GM20431 (cell line): ENCODE measurements around the gene PTPRF.

Source experiments
- in situ Hi-C: fragments of 300-500 bp; cut with MseI, MboI; formaldehyde crosslinking; loops from one replicate; pipeline ENCODE4 v1.15.0; 2020; ENCODE audit warnings: low sequenced_read_pairs; ENCODE audit not compliant: unreplicated experiment

The PTPRF gene

DNA sequence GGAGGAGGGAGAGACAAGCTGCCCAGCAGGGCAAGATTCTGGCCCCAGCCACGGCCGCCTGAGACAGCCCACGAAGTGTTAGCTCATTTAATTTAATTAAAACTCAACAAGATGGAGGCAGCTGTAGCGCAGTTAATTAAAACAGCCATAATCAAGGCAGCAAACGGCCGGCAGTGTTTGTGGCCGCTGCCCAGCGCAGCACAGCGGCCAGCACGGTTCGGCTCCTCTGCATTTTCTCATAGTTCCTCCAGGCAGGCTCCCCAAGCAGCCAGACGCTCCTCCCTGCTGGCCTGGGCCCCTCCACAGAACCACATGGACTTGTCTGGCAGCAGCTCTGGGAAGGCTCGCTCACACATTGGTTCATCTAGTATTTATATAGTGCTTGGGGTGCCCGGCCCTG is 40.0 kb downstream of the PTPRF start:
- in situ Hi-C loops, result no loop called here

DNA sequence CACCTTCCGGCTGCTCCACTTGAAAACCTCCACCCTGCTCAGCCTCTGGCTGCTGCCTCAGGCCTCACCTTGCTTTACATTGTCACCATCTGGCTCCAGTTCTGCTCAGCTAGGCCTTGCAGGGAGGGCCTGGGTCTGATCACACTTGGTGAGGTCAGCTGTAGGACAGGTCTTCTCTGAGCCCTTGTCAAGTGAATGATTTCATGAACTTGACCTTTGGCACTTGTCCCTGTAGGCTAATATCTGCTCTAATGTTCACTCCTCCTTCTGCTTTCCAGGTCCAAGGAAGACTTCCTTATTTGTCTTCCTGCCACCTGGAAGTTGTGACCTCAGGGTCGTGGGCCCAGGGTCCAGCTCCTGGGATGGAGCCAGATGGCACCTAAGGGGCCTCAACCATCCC is 41.4 kb downstream of the PTPRF start:
- in situ Hi-C loops, result no loop called here

DNA sequence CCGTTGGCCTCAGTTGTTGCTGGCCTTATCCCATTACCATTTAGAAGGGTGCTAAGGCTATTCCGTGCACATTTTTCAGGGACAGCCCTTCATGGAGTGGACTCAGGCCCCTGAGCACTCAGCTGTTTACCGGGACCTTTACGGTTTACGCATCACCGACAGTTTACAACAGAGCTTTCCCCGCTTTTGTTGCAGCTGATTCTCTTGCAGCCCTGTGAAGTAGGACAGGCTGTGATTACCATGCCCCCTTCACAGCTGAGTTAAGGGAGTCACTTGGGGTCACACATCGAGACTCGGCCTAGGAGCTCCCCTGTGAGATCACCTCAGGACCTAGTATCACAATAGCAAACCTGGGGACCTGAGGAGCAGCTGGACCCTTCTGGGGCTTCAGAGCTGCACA is 41.9 kb downstream of the PTPRF start:
- in situ Hi-C loops, result no loop called here

DNA sequence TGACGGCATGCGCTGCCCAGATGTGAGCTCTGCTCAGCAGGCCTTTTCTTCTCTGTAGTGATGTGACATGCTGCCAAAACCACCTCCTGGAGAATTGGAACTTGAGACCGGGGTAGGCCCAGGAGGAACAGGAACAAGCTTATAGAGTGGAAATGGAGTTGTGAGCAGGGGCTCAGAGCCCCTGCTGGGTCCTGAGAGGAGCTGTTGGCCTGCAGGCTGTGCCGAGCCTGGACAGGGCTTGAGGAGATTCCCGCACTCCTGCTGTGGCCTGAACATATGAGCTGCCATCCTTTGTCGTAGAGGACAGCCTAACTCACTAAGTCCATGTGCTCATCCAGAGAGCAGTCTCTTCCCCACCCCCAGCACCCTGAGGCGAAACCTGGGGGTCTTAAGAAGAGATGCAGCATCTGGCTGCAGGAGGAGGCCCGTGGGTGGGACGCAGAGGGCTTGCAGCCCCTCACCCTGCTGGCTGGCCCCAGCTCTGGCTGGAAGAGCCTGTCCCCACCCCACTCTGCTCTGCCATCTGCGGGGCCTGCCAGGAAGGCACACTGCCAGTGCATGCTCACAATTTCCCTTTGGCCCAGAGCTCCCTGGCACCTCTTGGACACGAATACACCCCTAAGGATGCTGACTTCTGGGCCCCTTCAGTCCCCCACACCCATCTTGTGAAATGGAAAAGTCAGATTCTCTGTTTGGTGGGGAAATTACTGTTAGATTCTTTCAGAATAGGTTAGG is 42.5 kb downstream of the PTPRF start:
- in situ Hi-C loops, result no loop called here

- in situ Hi-C loops, result no loop called here
These were observed 45.8 kb downstream of the PTPRF start for GRCh38 chr1:43576521-43576920.

- in situ Hi-C loops, result no loop called here
These were observed 47.2 kb downstream of the PTPRF start for GRCh38 chr1:43577655-43578542.

DNA sequence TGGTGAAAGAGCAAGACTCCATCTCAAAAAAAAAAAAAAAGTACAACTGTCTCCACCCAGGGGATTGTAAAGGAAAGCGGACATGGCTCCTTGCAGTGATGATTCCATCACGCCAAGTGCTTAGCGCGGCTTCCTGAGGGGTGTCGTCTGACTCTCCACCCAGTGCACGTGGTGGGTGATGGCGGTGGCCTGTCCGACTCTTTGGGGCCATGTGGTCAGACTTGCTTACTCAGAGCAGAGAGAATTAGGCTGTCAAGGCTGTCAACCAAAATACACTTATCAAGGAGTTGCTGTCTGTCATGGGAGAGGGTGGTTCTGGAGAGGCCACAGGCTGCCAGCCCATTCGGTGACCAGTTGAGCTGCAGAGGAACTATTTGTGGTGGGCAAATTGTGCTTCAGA is 49.4 kb downstream of the PTPRF start:
- in situ Hi-C loops, result no loop called here

- in situ Hi-C loops, result no loop called here
These were observed 51.5 kb downstream of the PTPRF start for GRCh38 chr1:43582162-43582566.

DNA sequence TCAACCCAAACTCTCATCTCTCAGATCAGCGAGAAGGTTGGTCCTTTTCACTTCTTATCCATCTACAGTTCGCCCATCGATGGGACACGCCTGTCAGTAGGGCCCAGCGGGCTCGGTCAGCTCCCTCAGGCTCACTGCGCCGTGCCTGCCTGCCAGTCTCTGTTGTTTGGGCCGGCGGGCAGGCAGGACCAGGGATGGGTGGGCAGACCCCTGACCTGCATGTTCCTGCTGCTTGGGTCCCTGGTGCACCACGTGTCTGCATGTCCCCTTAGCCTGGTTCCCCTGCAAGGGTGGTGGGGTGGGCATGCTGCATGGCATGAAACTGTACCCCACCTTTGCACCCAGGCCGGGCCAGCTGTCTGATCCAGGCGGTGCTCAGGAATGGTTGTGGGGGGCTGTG is 52.4 kb downstream of the PTPRF start:
- in situ Hi-C loops, result no loop called here

DNA sequence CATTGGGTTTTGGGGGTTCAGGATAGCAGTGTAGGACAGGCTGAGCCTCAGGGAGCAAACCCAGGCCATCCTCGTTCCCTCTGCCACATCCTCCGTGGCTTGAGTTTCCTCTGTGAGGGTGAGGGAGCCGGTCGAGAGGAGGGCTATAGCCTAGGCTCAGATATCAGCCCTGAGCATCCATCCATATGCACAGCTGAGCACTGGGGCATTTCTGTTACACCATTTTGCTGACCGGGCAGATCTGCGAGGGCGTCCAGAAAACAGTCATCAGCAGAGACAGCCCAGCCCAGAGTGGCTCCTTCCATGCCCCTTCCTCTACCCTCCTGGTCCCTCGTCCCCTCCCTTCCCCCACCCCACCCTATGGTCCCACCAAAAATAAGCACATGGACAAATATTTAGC is 53.5 kb downstream of the PTPRF start:
- in situ Hi-C loops, result no loop called here

DNA sequence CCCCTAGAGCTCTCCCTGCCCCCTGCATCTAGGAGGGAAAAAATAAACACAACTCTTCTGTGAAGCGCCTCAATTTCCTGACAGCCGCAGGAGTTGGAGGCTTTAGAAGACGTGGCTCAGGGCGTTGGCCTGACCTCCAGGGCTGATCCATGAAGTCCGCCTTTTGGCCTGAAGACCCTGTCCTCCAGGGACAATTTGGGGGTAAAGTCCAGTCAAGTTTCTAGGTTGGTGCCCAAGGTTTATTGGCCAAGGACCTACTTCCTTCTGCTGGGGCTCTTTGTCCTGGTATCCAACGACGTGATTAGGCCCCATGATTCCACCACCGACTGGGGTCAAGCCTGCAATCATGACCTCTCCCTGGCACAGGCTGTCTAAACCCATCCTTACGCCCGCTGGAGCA is 54.9 kb downstream of the PTPRF start:
- in situ Hi-C loops, result no loop called here

DNA sequence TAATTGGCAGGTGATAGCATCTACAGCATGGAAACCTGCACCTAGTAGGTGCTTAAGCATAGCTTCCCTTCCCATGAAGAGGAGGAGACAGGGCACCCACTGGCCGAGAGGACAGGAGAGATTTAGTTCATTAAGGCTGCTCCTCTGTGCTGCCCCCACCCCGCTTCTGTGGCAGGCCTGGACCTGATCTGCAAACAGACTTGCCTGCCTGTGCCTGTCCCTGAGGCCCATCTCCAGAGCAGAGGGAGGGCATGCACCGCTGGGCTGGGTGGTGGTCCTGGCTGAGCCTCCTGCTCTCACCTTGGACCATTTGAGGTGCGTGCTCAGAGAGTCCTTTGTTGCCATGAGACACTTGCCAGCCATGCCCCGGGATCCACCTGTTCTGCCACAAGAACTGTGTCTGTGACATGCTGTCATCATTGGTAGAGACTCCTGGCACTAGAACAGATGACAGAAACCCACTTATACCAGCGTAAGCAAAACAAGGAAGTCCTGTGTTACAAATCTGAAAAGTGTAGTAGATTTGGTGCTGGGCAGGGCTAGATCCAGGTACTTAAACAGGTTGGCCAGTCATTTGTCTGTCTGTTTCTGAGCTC is 55.6 kb downstream of the PTPRF start:
- in situ Hi-C loops, result no loop called here

DNA sequence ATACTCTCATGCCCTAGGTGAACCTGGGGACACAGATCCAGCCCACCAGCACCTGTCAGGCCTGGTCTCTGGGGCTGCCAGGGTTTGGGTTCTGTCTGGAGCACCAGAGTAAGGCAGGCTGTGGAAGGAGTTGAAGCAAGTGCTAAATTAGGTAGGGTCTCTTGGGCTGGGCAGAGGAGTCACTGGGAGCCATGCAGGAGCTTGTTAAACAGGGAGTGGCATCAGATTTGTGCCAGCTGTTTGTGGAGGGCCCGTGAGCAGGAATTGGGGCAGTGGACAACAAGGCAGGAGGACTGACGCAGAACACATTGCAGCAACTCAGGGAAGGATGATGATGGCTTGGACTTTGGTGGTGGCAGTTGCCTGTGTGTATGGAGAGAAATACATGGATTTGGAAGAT is 56.3 kb downstream of the PTPRF start:
- in situ Hi-C loops, result no loop called here

GRCh38 chr1:43587594-43587993 is 56.9 kb downstream of the PTPRF start:
- in situ Hi-C loops, result no loop called here

DNA sequence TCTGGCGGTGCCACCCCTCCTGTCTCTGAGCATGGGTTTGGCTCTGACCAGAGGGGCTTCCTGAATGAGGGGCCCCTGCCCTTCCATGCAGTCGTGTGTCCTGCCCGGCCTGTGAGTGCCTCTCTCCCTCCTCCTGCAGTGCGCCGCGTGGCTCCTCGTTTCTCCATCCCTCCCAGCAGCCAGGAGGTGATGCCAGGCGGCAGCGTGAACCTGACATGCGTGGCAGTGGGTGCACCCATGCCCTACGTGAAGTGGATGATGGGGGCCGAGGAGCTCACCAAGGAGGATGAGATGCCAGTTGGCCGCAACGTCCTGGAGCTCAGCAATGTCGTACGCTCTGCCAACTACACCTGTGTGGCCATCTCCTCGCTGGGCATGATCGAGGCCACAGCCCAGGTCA is 57.9 kb downstream of the PTPRF start:
- in situ Hi-C loops, result no loop called here

GRCh38 chr1:43590388-43590925 is 59.8 kb downstream of the PTPRF start:
- in situ Hi-C loops, result no loop called here

GRCh38 chr1:43591181-43591580 is 60.5 kb downstream of the PTPRF start:
- in situ Hi-C loops, result no loop called here

DNA sequence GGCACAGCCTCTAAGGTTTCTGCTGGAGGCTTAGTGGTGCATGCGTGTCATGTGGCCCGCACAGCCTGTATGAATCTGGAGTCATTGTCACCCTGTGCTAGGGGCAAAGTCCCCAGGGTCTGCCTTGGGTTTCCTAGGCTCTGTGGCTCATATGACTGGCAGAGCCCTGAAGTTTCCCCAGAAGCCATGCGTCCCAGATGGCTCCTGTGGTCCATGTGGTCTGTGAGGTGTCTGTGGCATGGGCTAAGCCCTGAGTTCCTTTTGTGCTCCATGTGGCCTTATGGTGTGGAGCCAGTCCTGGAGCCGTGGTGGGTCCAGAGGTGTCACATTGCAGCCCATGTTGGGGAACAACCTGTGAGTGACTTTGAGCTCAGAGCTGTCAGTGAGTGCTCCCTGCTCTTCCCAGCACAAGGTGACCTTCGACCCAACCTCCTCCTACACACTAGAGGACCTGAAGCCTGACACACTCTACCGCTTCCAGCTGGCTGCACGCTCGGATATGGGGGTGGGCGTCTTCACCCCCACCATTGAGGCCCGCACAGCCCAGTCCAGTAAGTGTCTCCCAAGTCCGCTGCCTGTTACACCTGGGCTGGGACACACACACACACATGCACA is 61.5 kb downstream of the PTPRF start:
- in situ Hi-C loops, result no loop called here

GRCh38 chr1:43592974-43593683 is 62.4 kb downstream of the PTPRF start:
- in situ Hi-C loops, result no loop called here

- in situ Hi-C loops, result no loop called here
These were observed 65.9 kb downstream of the PTPRF start for GRCh38 chr1:43596579-43596978.
